GM20000 (cell line): ENCODE data around the gene CHMP5.

ENCODE experiments used
- DNase-seq: peaks from one replicate; pipeline ENCODE4 v3.0.0; 2012; ENCODE audit warnings: low spot score
- TF ChIP-seq, protein P1 (sequence below): IDR thresholded peaks from 2 replicates; pipeline ENCODE4 v1.5.1; 2012; ENCODE audit warnings: mild to moderate bottlenecking, control low read depth; ENCODE audit errors: extremely low read depth, missing control alignments

CHMP5 gene

DNA sequence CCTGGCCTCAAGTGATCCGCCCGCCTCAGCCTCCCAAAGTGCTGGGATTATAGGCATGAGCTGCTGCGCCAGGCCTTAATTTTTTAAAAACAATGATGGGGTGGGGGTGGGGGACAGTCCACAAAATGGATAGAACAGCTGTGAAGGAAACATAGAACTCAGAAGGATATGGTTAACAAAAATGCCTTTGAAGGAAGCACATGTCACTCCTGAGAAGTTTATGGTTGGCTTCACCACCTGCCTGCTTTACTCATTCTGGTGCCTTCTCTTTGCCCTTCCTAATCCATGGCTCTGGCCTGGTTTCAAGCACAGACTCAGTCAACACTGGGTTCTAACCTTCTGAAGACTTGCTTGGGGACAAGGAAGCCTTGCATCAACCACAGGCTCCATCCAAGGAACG is 10.6 kb upstream of the CHMP5 start:
- DNase-seq = no peak
- TF ChIP-seq, protein P1, sequence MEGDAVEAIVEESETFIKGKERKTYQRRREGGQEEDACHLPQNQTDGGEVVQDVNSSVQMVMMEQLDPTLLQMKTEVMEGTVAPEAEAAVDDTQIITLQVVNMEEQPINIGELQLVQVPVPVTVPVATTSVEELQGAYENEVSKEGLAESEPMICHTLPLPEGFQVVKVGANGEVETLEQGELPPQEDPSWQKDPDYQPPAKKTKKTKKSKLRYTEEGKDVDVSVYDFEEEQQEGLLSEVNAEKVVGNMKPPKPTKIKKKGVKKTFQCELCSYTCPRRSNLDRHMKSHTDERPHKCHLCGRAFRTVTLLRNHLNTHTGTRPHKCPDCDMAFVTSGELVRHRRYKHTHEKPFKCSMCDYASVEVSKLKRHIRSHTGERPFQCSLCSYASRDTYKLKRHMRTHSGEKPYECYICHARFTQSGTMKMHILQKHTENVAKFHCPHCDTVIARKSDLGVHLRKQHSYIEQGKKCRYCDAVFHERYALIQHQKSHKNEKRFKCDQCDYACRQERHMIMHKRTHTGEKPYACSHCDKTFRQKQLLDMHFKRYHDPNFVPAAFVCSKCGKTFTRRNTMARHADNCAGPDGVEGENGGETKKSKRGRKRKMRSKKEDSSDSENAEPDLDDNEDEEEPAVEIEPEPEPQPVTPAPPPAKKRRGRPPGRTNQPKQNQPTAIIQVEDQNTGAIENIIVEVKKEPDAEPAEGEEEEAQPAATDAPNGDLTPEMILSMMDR = no peak

DNA sequence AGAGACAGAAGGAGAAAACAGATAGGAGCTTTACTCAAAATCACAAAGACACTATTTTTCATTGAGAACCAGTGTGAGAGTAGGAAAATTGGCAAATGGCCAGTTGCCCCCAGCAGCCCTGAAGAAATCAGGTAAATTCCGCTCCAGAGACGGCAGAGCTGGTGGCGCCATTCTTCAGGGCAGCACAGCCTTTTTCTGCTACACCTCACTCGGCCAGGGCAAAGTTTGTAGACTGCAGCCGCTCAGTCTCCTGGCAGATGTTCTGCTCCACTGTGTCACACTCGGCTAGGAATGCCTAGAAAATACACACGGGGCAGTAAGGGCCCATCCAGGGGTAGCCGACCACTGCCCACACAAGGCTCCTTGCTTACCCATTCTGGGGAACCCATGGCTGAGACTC is 9.8 kb upstream of the CHMP5 start:
- TF ChIP-seq, protein P1 = no peak
- no peak for DNase-seq

GRCh38 chr9:33255471-33255870 is 9.4 kb upstream of the CHMP5 start:
- TF ChIP-seq, protein P1 = no peak
- DNase-seq = no peak

GRCh38 chr9:33256236-33256635 is 8.6 kb upstream of the CHMP5 start:
- TF ChIP-seq, protein P1 = no peak
- no peak for DNase-seq

GRCh38 chr9:33257276-33257675 is 7.6 kb upstream of the CHMP5 start:
- TF ChIP-seq, protein P1 = no peak
- DNase-seq = no peak

DNA sequence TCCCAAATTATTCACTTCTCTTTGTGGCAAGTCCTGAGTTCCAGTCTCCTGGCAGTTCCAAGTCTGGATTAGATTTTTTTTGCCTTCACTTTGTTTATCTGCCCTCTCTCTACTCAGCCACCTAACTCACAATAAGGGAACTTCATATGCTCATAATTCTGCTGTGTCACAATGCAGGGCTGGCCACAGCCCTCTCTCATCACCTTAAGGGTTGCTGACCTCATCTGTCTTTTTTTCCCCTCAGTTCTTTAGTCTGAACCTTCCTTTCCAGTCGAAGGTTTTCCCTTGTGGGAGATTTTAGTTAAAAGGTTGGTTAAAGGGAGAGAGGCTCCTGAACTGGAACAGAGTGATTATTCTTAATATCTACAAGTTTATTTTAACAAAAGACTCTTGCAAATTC is 4.5 kb upstream of the CHMP5 start:
- no peak for DNase-seq
- TF ChIP-seq, protein P1 = no peak

DNA sequence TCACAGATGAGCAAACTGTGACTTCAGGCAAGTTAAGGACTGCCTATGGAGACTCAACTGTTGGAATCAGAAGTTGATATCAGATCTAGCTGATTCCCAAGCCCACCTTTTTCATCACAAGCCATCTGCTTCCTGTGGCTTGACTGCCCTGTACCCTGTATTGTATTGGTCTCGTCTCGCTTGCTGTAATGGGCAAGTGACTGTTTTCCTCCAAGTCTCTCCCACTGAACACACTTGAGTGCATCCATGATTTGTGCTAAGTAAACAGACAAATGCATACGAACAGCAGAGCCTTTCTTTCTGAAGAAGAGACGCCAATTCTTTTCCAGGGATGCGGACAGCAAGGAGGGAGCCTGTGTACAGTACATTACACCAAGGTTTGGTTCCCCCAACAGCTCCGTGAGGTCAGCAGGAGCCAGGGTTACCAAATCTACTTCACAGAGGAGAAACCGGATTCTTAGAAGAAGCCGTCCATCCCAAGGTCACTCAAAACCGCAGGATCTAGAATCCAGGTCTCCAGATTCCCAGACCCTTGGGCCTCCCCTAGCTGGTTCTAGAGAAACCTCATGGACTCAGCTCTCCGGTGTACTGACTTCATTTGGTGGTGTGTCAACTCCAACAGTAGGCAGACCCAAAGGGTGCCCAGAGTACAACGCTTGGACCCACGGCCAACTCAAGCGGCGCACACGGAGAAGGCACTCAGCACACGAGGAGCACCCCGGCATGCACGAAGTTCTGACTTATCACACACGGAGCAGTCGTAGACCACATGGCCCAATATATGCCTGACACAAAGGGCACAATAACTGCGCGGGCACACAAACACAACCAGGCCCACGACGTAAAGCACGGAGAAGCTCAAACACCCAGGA is 1.5 kb upstream of the CHMP5 start:
- TF ChIP-seq, protein P1 = no peak
- peak; percentile 32 for DNase-seq
